GM23338 (cell line): ENCODE data around the gene TBC1D3H. TPM values are rescaled to one million over a fixed set of nuclear protein-coding genes. Genes with fewer than 3 reads are reported as not detected.
"Not testable (repeated sequence)": the region's sequence is repeated elsewhere in the genome, so short reads cannot be mapped to it uniquely, and the experiment has no call there.

Experiments
- ATAC-seq: fragments of 200-7000 bp; cut with Tn5 transposase; 3 replicates; pipeline ENCODE4 v1.9.1; 2020
- DNase-seq: peaks from one replicate; pipeline ENCODE4 v3.0.0-alpha.2; 2015; ENCODE audit warnings: low spot score
- H2AFZ ChIP-seq: fragments of 200-600 bp; sonication (generic); 2 replicates; pipeline ENCODE4 v1.8.0; 2016; ENCODE audit warnings: antibody characterized with exemption, mild to moderate bottlenecking, moderate library complexity
- H3F3A ChIP-seq: fragments of 200-600 bp; sonication (generic); replicated peaks from 2 replicates; pipeline ENCODE4 v1.8.0; 2017; ENCODE audit warnings: antibody characterized with exemption, mixed run types, low read depth
- H3K27ac ChIP-seq: fragments of 200-600 bp; sonication (generic); 2 replicates; pipeline ENCODE4 v1.6.1; 2016; ENCODE audit warnings: low read depth
- H3K27me3 ChIP-seq: fragments of 200-600 bp; sonication (generic); 2 replicates; pipeline ENCODE4 v1.8.0; 2016; ENCODE audit warnings: mild to moderate bottlenecking, mixed run types, moderate library complexity; ENCODE audit not compliant: insufficient read depth
- H3K36me3 ChIP-seq: fragments of 200-600 bp; sonication (generic); 2 replicates; pipeline ENCODE4 v1.8.0; 2016; ENCODE audit warnings: mild to moderate bottlenecking; ENCODE audit not compliant: insufficient read depth
- H3K4me1 ChIP-seq: fragments of 200-600 bp; sonication (generic); 2 replicates; pipeline ENCODE4 v1.8.0; 2016; ENCODE audit warnings: mild to moderate bottlenecking, moderate library complexity; ENCODE audit not compliant: insufficient read depth
- H3K4me2 ChIP-seq: fragments of 200-600 bp; sonication (generic); 2 replicates; pipeline ENCODE4 v1.7.1; 2017; ENCODE audit warnings: mixed run types
- H3K4me3 ChIP-seq: fragments of 200-600 bp; sonication (generic); 2 replicates; pipeline ENCODE4 v1.6.1; 2016; ENCODE audit warnings: mixed run types
- H3K79me2 ChIP-seq: fragments of 200-600 bp; sonication (generic); replicated peaks from 2 replicates; pipeline ENCODE4 v1.8.0; 2017; ENCODE audit warnings: mild to moderate bottlenecking; ENCODE audit not compliant: insufficient read depth
- H3K9me2 ChIP-seq: fragments of 200-600 bp; sonication (generic); 2 replicates; pipeline ENCODE4 v1.8.0; 2017; ENCODE audit not compliant: insufficient read depth
- H4K20me1 ChIP-seq: fragments of 200-600 bp; sonication (generic); replicated peaks from 2 replicates; pipeline ENCODE4 v1.8.0; 2017; ENCODE audit warnings: mild to moderate bottlenecking; ENCODE audit not compliant: insufficient read depth
- H3K27ac Mint-ChIP-seq: 2 replicates; pipeline ENCODE4 v1.8.0; 2020; ENCODE audit warnings: inconsistent platforms, mild to moderate bottlenecking, moderate library complexity, mixed read lengths
- H3K27me3 Mint-ChIP-seq: 3 replicates; pipeline ENCODE4 v1.8.0; 2022; ENCODE audit warnings: low read depth, mild to moderate bottlenecking, moderate library complexity, mixed read lengths, inconsistent platforms; ENCODE audit not compliant: insufficient read depth, poor library complexity
- H3K36me3 Mint-ChIP-seq: 3 replicates; pipeline ENCODE4 v1.8.0; 2021; ENCODE audit warnings: low read depth, mild to moderate bottlenecking, inconsistent platforms, moderate library complexity, mixed read lengths
- H3K4me1 Mint-ChIP-seq: 3 replicates; pipeline ENCODE4 v1.8.0; 2020; ENCODE audit warnings: mild to moderate bottlenecking, inconsistent platforms, mixed read lengths
- H3K4me3 Mint-ChIP-seq: 3 replicates; pipeline ENCODE4 v1.8.0; 2021; ENCODE audit warnings: moderate library complexity, mild to moderate bottlenecking, inconsistent platforms, mixed read lengths
- H3K9me3 Mint-ChIP-seq: 3 replicates; pipeline ENCODE4 v1.8.0; 2020; ENCODE audit warnings: moderate library complexity, mild to moderate bottlenecking, inconsistent platforms, mixed read lengths
- long read RNA-seq: library from polyadenylated mRNA; unstranded; transcript quantifications from one replicate; pipeline ENCODE4 v2.0.0, GENCODE V29; 2020; ENCODE audit not compliant: unreplicated experiment
- polyA plus RNA-seq: library from polyadenylated mRNA; unstranded; fragments of >200 nt; fragmentation: Nextera tagmentation; extraction: Ambion mirVana; gene quantifications from 2 replicates; pipeline ENCODE4 v1.2.1, GENCODE V29; 2016
- total RNA-seq: library from RNA; depleted of rRNA; stranded (reverse); fragments of >200 nt; shearing (Covaris generic); gene quantifications from 2 replicates; pipeline ENCODE4 v1.2.3, GENCODE V29; 2014; rRNA removed

The TBC1D3H gene
- not detected in 2 replicates for total RNA-seq
- not detected in 2 replicates for polyA plus RNA-seq
- long read RNA-seq: 0 reads

DNA sequence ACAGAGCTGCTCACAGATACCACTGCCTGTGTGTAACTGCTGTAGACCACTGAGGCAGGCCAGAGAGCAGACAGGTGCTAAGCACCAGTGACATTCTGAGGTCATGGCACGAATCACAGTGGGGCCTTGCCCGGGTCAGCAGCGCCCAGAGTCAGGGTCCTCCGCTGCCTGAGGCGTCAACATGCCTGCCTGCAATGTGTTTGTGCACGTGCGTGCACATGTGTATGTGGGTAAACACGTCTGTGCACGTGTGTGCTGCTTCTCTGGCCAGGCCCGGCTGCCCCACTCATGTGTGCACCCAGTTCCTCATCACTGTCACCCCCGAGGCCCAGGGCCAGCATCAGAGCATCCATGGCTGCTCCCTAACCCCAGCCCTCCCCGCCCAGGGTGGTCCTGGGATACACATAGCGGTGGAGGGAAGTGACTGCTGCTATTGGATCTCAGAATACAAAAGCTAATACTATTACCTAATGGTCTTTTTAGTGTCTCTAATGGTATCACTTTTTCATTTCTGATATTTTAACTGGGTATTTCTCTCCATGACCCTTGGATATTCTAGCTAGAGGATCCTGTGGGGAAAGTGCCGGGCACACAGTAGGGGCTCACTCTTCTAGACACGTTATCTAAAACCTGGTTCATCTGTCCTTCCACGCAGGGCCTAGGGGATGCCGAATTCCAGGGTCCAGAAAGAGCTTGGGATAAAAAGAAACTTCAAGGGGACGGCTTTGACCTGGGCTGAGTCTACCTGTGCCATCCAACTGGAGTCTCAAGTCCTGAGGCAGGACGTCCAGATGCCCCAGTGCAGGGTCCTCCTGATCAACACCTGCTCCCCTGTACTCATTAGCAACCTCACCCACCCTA lies at the start of gene TBC1D3H:
Gene TBC1D3H (minus strand): TSS at position 51 of the 861 bp plus-strand sequence. CDS start 1,540 bp downstream, outside the sequence.
- H3K27me3 ChIP-seq, DNase-seq, H4K20me1 ChIP-seq, H3K4me1 ChIP-seq, H3K9me3 Mint-ChIP-seq, H3K27ac Mint-ChIP-seq, H3K79me2 ChIP-seq, H3K27me3 Mint-ChIP-seq, H3K4me3 Mint-ChIP-seq, H3K36me3 Mint-ChIP-seq, H3K9me2 ChIP-seq, H3K4me3 ChIP-seq, ATAC-seq, H3F3A ChIP-seq, H3K4me2 ChIP-seq, H3K36me3 ChIP-seq, H3K27ac ChIP-seq, H3K4me1 Mint-ChIP-seq, H2AFZ ChIP-seq: not testable (repeated sequence)

DNA sequence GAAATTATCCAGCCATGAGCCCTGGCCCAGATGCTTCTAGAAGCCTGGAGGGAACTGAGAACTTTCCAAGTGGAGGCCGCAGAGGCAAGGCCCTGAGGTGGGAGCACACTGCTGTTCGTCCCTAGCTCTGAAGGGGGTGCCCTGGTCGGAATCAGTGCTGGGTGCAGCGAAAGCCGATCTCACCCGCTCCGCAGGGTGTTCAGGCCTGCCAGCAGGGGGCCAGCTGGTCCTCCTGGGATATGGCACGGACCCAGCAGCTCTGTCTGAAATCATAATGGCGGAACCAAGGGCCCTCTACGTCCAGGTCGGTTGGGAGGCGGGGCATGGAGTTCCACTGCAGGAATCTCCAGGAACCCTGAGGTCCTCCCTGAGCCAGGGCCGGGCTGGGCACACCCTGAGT lies 40.7 kb upstream of the TBC1D3H start:
- H3K79me2 ChIP-seq, H4K20me1 ChIP-seq, H3K4me3 Mint-ChIP-seq, H3K36me3 ChIP-seq, H3K27ac Mint-ChIP-seq, H3K36me3 Mint-ChIP-seq, H3K9me3 Mint-ChIP-seq, H3K27me3 Mint-ChIP-seq, DNase-seq, H3K9me2 ChIP-seq, H3K4me1 Mint-ChIP-seq, ATAC-seq, H3K27me3 ChIP-seq, H3F3A ChIP-seq, H3K4me1 ChIP-seq, H3K4me3 ChIP-seq, H3K27ac ChIP-seq, H2AFZ ChIP-seq, H3K4me2 ChIP-seq: not testable (repeated sequence)

DNA sequence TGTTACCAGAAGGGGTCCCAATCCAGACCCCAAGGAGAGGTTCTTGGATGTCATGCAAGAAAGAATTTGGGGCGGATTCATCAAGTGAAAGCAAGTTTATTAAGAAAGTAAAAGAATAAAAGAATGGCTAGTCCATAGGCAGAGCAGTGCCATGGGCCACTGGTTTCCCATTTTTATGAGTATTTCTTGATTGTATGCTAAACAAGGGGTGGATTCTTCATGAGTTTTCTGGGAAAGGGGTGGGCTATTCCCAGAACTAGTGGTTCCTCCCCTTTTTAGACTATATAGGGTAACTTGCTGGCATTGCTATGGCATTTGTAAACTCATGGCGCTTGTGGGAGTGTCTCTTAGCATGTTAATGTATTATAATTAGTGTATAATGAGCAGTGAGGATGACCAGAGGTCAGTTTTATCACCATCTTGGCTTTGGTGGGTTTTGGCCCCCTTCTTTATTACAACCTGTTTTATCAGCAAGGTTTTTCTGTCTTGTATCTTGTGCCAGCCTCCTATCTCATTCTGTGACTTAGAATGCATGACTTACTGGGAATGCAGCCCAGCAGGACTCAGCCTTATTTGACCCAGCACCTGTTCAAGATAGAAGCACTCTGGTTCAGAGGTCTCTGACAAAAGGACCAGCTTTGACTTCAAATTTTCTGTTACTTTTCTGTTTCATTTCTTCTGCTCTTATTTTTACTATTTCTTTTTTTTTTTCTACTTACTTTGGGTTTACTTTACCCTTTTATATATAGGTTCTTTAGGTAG lies 27.1 kb upstream of the TBC1D3H start:
- not testable (repeated sequence) for H4K20me1 ChIP-seq, H3K4me1 ChIP-seq, H3K27me3 Mint-ChIP-seq, H3K36me3 ChIP-seq, H3K36me3 Mint-ChIP-seq, H3K27me3 ChIP-seq, H3K79me2 ChIP-seq, H2AFZ ChIP-seq, H3K4me3 Mint-ChIP-seq, ATAC-seq, H3K4me1 Mint-ChIP-seq, H3K27ac Mint-ChIP-seq, H3K9me2 ChIP-seq, H3K27ac ChIP-seq, H3F3A ChIP-seq, H3K4me3 ChIP-seq, H3K4me2 ChIP-seq, H3K9me3 Mint-ChIP-seq, DNase-seq

DNA sequence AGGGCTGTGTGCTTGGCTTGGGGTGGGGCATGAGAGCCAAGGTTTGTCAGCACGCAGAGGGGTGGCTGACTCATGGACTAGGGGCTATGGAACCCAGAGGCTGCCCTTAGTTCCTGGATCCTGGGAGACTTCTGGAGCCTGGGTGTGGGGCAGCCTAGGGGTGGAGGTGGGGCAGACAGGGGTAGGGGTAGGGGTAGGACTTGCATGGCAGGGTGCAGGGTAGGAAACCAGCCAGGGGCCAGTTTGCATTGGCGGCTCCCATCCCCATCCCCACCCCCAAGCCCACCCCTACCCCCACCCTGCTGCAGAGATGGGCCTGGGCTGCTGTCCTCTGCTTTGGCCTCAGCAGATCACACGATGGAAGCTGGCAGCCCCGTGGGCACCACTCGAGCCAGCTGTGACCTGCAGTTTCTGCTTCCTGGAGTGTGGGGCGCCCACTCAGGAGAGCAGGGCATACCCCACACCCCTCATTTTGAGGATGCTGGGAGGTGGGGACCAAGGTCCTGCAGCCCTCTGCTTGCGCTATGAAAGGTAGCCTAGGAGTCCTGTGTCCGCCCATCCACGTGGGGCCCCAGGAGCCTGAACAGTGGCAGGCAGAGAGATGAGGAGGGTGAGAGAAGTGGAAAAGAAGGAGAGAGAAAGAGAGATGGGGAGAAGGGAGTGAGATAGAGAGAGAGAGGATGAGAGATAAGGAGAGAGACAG lies 2.9 kb upstream of the TBC1D3H start:
- not testable (repeated sequence) for H3K27ac Mint-ChIP-seq, H3F3A ChIP-seq, H3K4me1 ChIP-seq, H3K9me3 Mint-ChIP-seq, H4K20me1 ChIP-seq, H3K27me3 Mint-ChIP-seq, H3K79me2 ChIP-seq, H3K27ac ChIP-seq, H2AFZ ChIP-seq, H3K4me1 Mint-ChIP-seq, H3K36me3 Mint-ChIP-seq, ATAC-seq, H3K4me3 Mint-ChIP-seq, H3K36me3 ChIP-seq, H3K9me2 ChIP-seq, DNase-seq, H3K4me3 ChIP-seq, H3K27me3 ChIP-seq, H3K4me2 ChIP-seq

DNA sequence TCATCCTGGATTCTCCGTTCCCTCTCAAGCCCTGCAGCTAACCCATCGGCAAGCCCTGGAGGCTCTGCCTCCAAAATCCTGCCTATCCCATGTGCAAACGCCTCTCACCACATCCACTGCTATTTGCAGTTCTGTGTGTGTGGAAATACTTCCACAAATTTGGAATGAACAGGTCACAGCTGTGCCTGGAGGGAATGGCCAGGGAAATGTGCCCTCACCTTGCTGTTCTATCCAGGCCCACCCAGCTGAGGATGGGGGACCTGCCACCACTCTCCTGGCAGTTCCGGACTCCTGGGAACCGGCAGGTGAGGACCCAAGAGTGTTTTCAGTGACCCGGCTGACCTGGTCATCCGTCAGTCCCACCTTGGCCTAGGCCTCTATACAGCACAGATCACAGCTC lies 12.3 kb downstream of the TBC1D3H start:
- not testable (repeated sequence) for ATAC-seq, H2AFZ ChIP-seq, DNase-seq, H3K36me3 Mint-ChIP-seq, H3K4me1 Mint-ChIP-seq, H3F3A ChIP-seq, H3K27me3 Mint-ChIP-seq, H3K9me2 ChIP-seq, H3K36me3 ChIP-seq, H3K9me3 Mint-ChIP-seq, H3K79me2 ChIP-seq, H3K27ac ChIP-seq, H3K27ac Mint-ChIP-seq, H3K4me1 ChIP-seq, H4K20me1 ChIP-seq, H3K4me3 Mint-ChIP-seq, H3K4me3 ChIP-seq, H3K4me2 ChIP-seq, H3K27me3 ChIP-seq

DNA sequence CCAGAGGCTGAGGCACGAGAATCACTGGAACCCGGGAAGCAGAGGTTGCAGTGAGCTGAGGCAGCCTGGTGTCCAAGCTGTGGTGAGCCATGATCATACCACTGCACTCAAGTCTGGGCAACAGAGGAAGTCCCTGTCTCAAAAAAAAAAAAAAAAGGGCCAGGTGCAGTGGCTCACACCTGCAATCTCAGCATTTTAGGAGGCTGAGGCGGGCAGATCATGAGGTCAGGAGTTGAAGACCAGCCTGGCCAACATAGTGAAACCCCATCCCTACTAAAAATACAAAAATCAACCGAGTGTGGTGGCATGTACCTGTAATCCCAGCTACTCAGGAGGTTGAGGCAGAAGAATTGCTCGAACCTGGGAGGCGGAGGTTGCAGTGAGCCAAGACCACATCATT lies 25.7 kb downstream of the TBC1D3H start:
- not testable (repeated sequence) for H3K9me2 ChIP-seq, H3K4me1 ChIP-seq, DNase-seq, H3K27me3 Mint-ChIP-seq, H3K4me1 Mint-ChIP-seq, H3F3A ChIP-seq, H3K4me3 Mint-ChIP-seq, ATAC-seq, H3K27ac Mint-ChIP-seq, H3K27ac ChIP-seq, H3K36me3 ChIP-seq, H3K36me3 Mint-ChIP-seq, H3K27me3 ChIP-seq, H3K4me3 ChIP-seq, H3K79me2 ChIP-seq, H2AFZ ChIP-seq, H3K4me2 ChIP-seq, H3K9me3 Mint-ChIP-seq, H4K20me1 ChIP-seq
